ENCODE results near the gene ACCS.

DNA sequence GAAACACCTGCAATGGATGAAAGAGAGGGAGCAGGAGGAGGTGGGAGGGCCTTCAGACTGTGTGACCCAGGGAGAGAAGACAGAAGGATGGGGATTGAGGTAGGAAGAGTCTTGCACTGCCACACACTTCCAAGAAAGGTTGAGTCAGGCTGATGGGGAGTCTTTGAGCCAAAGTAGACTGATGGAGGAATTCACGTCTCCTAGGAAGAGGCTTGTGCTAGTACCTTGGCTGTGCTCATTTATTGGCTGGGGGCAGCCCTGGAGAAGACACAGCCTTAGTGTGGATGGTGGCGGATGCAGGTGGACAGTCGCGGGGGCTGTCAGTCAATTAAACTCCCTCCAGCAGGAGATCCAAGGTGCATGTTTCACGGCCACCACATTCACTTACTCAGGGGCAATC lies 34.5 kb upstream of the ACCS start:
- TF ChIP-seq FOXK2 (IDR thresholded peaks at IDR 0.05) (no peak), FOXM1 (IDR thresholded peaks at IDR 0.05; ENCODE audit: borderline replicate concordance) (no peak), NFRKB (IDR thresholded peaks at IDR 0.05) (no peak), SUZ12 (IDR thresholded peaks at IDR 0.05) (no peak), L3MBTL2 (conservative IDR thresholded peaks at IDR 0.05) (no peak), BHLHE40 (IDR thresholded peaks at IDR 0.05; ENCODE audit: borderline replicate concordance) (no peak), ELF4 (IDR thresholded peaks at IDR 0.05) (no peak)
- TF ChIP-seq, protein P1, sequence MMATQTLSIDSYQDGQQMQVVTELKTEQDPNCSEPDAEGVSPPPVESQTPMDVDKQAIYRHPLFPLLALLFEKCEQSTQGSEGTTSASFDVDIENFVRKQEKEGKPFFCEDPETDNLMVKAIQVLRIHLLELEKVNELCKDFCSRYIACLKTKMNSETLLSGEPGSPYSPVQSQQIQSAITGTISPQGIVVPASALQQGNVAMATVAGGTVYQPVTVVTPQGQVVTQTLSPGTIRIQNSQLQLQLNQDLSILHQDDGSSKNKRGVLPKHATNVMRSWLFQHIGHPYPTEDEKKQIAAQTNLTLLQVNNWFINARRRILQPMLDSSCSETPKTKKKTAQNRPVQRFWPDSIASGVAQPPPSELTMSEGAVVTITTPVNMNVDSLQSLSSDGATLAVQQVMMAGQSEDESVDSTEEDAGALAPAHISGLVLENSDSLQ (IDR thresholded peaks at IDR 0.05), result no peak
